GM19324 (cell line): ENCODE measurements around the gene PRR33.

ENCODE experiments used
- ATAC-seq: cut with Tn5 transposase; IDR thresholded peaks from one replicate; pipeline ENCODE4 v1.9.1; 2021; ENCODE audit warnings: mild to moderate bottlenecking, moderate library complexity; ENCODE audit not compliant: unreplicated experiment, low FRiP score

Gene PRR33

DNA sequence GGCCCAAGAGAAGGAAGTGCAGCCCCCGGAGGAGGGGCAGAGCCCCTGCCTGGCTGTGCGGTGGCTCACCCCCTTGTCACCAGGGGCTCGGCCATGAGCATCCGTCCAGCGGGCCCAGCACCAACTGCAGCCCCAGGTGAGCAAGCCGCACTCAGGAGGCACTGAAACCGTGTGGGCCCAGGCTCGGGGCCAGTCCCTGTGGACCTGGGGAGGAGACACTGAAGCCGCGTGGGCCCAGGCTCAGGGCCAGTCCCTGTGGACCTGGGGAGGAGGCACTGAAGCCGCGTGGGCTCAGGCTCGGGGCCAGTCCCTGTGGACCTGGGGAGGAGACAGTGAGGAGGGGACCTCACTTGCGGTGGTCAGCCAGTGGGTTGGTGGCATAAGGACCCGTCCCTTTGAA lies 24.9 kb downstream of the PRR33 start:
- ATAC-seq: no peak

DNA sequence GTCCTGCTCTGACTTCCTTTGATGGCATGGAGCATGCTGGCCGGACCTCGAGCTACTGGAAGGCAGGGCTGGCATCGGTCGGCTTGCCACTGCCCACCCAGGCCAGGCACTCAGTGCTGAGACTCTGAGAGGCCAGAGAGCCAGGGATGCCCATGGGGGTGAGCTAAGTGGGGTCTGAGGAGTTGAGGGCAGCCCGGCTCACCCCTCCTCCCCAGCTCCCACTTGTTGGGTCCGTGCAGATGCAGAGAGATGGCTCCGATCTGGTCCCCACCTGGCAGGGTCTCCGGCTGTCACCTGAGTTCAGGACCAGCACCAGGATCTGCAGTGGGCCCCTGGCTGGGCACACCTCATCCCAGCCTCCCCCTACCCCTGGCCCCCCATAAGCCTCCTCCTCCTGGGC lies 25.5 kb downstream of the PRR33 start:
- ATAC-seq: no peak

DNA sequence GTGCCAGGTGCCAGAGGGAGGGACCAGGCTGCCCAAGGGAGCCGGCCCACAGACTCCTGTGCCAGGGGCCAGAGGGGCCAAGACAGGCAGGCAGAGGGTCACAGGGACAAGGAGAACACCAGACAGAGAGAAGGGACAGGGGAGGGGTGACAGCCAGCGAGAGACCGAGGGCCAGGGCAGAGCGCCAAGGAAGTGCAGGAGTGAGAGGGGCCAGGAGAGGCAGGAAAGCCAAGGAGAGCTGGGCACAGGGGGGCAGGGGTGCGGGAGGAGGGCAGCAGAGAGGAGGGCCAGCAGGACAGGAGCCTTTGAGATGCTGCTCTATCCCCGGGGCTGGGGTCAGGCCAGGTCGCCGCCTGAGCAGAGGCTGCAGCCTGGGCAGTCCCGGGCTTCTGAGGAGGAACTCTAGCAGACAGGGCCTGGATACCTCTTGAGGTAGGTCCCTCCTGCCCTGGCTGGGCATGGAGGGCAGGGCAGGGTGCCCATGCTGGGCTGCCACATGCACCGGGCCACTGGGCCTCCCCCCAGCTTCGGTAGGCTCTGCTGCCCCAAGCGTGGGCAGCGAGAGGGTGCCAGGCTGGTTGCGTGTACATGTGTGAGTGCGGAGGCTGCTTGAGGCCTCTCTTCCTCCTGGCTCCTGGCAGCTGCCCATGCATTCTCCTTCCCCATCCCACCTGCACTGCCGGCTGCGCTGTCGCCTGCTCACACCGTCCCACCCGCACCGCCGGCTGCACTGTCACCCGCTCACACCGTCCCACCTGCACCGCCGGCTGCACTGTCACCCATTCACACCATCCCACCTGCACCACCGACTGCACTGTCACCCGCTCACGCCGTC lies 26.6 kb downstream of the PRR33 start:
- no peak for ATAC-seq

DNA sequence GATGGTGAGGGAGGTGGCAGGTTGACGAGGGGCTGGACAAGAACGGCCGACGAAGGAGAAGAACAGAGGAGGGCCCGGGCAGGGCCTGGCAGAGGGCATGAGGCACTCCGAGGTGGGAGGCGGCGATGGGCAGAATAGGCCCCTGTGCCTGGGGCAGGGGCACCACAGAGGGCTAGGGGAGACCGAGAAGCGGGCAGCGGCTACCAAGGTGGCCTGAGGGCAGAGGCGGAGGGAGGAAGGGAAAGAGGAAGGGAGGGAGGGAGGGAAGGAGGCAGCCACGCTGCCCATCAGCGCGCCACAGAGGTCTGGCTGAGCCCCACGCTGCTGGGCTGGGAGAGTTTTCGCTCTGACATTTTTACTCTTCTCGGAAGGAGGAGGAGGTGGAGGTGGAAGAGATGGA lies 27.5 kb downstream of the PRR33 start:
- ATAC-seq: no peak

DNA sequence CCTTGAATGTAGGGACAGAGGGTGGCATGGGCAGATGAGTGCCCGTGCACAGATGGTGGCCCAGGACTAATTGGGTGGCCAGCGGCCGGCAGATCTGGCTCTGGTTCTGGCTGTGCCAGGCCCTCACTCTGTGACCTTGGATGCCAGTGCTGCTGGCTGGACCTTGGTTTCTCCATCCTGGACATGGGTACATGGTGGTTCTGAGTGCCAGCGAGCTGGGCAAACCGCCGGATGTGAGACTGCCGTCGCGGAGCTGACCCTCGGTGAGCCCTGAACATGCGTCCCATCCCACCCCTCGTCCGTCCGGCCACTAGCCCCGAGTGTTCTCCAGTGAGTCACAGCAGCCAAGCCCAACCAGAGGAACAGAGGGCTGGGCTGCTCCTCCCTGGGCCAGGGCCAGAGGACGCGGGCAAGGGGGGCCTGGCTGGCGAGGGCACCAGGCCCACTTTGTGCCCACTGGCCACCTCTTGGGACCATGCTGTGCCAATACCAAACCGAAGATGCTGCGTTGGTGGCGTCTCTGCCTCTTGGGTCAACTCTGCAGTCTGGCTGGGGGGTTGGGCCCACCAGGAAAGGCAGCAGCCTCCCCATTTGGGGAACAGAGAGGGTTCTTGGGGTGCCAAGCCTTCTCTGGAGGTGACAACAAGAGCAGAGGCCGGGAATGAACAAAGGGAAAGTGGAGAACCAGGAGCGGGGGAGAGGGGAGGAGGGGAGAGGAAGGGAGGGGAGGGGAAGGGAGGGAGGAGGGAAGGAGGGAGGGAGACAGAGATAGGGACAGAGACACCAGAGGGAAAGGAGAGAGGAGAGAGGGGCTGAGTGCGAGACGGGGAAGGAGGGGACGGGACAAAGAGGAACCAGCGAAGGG lies 28.1 kb downstream of the PRR33 start:
- no peak for ATAC-seq

DNA sequence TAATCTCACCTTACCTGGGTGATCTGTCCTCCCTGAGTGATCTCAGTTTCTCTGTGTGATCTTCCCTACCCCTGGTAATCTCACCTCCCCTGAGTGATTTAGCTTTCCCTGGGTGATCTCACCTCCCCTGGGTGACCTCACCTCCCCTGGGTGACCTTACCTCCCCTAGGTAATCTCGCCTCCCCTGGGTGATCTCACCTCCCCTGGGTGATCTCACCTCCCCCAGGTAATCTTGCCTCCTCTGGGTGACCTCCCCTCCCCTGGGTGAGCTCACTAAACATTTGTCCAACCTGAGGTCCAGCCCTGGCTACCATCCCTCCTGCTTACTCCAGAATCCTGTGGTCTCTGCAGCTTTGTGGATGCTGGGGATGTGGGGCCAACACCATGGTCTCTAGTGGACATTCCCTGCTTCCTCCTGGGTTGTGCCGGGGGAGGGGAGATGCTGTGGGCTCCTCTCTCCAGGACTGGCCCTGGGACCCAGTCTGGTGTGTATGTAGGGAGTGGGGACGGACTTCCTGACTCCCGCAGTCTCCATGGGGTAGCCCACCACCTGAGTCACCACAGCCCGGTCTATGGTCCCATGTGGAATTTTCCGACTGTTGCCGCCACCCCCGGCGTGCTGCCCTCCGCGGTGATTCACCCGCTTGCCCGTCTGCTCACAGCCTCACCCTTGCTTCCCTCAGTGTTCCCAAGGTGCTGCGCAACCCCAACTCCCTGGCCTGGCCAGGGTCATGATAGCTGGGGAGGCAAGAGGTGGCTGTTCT lies 28.9 kb downstream of the PRR33 start:
- ATAC-seq: no peak

DNA sequence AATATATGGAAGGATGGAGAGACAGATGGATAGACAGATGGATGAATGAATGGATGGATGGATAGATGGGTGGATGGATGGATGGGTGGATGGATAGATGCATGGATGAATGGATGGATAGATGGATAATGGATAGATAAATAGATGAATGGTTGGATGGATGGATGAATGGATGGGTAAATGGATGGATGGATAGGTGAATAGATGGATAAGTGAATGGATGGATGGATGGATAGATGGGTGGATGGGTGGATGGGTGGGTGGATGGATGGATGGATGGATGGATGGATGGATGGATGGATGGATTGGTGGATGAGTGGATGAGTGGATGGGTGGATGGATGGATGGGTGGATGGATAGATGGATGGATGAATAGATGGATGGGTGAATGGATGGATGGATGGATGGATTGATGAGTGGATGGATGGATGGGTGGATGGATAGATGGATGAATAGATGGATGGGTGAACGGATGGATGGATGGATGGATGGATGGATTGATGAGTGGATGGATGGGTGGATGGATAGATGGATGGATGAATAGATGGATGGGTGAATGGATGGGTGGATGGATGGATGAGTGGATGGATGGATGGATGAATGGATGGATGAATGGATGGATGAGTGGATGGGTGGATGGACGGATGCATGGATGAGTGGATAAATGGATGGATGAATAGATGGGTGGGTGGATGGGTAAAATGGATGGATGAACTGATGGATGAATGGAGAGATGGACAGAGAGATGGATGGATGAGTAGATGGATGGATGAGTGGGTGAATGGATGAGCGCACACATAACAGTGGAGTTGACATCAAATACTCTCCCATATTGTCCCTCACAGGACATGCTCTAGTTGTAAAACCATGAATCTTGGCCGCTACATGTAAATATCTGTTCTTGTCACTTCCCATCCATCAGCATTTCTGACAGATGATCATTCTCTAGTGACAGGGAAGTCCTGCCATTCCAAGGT lies 30.0 kb downstream of the PRR33 start:
- no peak for ATAC-seq

DNA sequence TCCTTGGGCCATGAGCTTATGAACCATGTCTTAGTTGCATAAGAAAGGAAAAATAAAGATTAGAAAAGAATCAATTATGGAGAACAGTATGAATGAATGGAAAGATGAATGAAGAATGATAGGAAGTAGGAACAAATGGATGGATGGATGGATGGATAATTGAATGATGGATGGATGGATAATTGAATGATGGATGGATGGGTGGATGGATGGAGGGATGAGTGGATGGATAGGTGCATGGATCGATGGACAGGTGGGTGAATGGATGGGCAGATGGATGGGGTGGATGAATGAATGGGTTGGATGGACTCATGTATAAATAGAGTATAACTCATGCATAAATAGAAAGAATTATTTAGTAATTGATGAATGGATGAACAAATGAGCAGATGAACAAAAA lies 31.6 kb downstream of the PRR33 start:
- ATAC-seq: no peak

DNA sequence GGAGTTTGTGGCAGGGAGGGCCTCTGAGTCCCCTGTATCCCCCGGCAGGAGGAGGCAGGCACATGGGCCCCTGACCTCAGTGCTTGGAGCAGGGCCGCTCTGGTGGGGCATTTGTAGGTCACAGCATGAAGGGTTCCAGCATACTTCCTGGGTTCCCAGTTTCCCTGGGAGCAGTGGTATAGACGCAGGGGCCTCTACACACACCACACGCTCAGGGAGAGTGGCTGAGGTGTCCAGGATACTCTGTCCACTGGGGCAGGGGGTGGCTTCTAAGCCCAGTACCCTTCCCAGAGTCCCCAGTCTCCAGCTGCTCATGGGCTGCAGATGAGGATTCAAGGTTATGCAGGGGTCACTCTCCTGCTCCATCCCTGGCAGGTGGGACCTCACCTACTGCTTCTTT lies 32.7 kb downstream of the PRR33 start:
- no peak for ATAC-seq

DNA sequence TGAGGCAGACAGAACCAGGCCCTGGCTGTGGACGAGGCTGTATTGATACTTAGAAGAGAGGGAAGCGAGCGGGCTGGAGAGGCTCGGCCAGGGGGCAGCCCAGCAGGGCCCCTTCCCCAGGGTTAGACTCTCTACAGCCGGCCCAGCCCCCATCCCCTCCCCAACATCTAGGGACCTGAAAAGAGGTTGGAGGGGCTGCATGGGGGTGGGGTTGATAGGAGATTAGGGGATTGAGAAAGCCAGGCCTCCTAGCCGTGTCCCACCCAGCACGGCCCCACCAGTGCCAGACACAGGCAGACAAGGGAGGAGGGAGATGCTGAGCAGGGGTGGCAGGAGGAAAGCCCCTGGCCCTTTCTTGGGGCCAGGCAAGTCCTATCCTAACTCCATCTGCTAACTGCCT lies 33.1 kb downstream of the PRR33 start:
- ATAC-seq: no peak

DNA sequence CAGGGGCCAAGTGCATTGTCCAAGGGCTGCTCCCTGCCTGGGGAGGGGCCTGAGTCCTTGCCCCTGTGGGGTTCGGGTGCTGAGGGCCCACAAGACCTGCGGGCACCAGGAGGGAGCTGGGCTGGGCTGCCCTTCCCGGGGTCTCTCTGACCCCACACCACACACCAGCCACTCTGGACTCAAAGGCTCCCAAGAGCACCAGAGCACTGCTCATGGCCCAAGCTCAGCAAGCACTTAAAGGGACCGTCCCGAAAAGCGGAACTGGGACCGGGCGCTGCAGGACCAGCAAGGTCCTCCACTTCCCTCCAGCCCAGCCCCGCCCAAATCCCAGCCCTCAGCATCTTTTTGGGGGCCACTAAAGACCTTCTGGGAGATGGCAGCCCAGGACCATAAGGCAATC lies 33.5 kb downstream of the PRR33 start:
- ATAC-seq: no peak

DNA sequence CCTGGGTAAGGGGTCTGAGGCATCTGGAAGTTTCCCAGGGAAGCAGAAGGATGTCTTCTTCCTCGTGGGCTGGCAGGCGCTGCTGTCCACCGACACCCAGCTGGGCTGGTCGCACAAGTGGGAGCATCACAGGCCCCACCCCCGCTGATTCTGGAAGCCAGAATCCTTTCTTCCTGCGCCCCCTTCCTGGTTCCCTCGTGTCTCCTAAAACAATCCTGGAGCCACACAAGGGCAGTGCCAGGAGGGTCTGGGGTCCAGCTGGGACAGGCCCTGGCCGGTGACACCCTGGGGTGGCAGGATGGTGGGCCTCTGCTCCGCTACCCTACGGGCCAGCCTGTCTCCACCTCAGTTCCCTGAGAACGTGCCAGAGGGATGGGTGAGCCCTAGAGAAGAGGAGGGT lies 34.6 kb downstream of the PRR33 start:
- ATAC-seq: no peak

DNA sequence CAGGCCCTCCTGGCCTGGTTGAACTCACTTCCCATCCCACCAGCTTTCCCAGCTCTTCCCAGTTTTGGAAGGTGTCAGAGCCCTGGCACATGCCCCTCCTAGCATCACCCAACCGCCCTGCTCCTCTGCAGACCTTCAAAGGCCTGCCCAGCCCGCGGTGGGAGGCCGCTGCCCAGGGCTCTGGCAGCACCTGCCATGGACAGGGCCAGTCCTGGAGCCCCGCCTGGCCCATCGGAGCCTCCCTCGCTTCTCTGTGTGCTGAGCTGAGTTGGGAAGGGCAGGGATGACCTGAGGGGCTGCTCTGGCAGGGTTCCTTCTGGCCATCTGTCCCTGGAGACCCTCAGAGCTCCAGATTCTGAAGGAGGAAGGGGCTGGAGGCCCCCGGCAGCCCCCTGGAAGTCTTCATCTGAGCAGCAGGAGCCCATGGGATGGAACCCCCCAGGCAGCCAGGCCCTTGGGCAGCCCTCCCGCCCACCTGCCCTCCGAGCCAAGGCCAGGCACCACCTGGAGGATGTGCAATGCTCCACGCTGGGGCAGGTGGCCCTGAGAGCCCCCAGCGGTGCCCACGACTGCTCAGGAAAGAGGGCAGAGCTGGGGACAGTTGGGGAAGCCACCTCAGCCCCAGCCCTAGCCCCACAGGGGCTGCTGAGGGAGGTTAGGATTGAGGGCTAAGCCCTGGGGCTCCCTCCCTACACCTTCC lies 35.2 kb downstream of the PRR33 start:
- ATAC-seq: no peak

DNA sequence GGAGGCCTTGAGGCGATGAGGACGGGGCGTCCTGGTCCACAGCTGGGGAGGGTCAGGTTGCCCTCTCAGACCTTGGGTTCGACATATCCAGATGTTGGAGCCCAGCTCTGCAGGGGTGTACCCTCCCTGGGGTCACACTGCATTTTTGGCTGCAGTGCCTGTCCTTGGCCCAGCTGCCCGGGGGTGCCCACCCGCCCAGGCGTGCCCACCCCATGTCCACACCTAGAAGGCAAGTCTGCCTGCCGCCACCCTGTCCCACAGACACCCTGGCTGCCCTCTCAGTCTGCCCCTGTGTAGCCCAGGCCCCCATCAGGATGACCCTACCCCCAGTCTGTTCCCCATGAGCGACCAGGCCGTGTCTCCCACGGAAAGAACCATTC lies 35.8 kb downstream of the PRR33 start:
- ATAC-seq: no peak

DNA sequence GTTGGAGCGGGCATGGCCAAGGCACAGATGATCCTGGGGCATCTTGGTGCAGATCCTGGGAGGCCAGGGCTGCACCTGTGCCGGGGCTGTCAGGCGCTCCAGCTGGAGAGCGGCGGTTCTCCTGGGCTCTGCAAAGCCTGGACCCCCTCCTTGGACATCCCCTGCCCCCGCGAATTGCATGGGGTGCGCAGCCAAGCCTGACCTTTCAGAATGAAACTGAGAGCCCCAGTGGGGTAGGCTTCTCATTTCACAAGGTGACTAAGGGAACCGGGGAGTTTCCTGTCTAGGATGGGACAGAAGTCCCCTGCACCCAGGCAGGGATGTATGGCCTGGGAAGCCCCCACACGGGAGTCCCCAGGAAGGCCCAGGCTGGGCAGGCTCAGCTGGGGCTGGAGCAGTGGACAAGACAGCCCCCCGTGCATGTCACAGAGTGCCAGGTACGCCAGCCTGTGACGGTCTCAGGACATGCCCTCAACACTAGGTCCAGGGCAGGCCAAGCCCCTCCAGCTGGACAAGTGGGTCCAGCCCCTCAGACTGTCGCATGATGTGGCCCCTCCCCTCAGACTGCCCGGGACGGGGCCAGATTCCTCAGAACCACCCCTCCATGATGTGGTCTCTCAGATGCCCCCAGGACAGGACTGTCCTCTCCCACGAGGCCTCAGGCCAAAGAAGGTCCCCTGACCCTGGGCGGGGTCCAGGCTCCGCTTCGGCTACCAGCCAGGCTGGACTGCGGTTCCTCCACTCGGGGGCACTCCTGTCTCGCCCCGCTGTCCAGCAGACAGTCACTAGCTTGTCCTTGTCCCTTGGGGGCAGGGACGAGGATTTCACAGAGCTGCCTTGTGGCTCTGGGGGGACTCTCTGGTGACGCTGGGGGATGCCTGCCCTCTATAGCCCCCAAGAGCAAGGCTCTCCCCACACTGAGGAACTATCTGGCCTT lies 36.5 kb downstream of the PRR33 start:
- no peak for ATAC-seq

DNA sequence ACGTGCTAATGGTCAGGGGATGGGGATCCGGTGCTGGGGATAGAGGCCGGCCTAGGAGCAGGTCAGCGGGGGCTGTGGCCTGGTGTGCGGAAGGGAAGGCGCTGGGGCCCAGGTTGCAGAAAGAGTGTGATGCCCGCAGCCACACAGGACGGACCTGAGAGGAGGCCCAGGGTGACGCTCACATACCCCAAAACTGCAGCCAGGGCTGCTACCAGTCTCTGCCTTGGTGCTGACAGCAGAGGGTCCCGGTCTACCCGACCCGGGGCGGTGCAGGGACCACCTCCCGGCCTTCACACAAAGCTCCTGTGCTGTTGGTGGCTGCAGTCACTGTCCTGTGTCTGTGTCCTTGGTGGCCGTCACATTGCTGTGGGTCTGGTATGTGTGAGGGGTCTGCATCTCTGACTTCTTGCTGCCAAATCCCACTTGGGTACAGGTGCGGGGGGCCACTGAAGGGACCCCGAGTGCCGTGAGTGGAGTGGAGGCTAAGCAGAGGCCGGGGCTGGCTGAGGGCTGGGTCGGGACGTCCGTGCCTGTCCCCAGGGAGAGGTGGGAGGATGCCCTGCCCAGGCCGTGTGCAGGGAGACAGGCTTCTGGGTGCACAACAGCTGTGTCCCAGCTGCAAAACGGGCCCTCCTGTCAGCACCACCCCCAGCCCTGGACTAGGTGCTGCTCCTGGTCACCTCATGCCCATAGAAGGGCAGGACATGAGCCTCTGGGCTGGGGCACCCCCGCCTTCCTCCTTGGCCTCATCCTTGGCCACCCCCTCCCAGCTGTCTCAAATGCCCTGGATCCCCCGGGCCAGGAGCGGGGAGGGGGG lies 37.4 kb downstream of the PRR33 start:
- no peak for ATAC-seq

DNA sequence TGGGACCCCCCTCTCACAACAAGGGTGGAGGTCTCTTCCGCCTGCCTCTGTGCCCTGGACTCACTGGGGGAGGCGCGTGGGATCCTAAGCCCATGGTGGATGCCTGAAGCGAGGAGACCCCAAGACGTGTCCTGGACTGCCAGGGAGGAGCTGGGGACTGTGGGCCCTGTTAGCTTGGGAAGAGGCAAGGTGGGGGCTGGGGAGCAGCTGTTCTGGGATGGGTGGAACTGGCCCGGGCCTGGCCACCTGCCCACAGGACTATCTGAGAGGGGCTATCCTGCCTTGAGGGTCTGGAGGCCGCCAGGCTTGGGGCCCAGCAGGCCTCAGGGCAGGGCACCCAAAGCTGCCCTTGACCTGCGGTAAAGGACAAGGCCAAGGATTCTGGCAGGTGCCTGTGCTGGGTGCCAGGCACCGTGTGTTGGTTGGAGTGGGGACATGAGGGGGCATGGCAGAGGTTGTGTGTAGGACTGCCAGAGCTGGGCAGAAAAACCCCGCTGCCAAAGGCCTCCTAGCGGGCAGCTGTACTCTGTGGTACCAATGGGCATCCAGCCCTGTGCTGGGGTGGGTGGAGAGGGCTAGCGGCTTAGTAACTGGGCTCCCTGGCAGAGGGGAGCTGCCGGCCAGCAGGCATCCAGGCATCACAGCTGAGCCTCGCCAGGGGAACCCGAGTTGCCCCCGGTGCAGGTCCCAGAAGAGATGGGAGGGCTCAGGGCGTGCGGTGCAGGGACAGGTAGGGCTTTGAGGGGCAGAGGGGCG lies 38.1 kb downstream of the PRR33 start:
- no peak for ATAC-seq
